NCI-H748 (cell line): ENCODE results near the gene HSPA8.
A peak's percentile ranks its signal among the peaks of the same experiment; 100 is the strongest.
"Not testable (repeated sequence)": the region's sequence is repeated elsewhere in the genome, so short reads cannot be mapped to it uniquely, and the experiment has no call there.

ENCODE experiments used
- DNase-seq: peaks from one replicate; lab custom pipeline; 2025; ENCODE audit not compliant: unreplicated experiment; lab: John Stamatoyannopoulos, UW

Gene HSPA8

DNA sequence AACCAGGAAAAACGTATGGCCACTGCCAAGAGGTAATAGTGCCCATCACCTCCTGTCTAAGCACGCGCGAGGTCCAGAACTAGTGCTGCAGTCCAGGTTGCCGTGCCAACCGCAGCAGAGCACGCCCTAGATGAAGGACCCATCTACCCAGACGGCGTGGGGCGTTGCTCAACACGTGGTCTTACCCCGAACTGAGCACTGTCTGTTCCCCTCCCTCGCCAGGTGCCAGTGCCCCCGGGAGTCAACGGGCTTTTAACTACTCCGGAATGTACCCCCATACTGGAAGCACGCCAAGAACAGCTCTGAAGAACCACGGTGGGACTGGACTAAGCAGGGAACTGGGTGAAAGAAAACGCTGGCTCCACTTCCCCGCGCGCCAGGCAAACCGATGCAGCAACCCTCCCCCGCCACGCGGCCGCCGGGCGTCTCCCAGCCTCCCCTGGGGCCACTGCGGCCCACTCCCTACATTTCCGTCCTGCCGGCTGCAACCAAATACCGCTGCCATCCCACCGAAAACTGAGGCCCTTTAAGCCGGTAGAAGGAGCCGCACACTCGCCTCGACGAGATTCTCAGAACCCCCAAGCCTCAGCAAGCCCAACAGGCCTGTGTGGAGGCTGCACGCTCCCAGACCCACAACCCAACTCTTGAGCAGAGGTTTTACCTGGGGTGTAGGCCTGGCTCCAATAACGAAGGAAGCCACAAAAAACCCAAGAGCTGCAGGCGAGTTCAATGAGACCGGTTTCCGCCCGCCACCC, at the start of gene HSPA8:
TSS of gene HSPA8 (minus strand) at position 734 of the 755 bp plus-strand sequence. CDS start 812 bp downstream, outside the sequence.
- peak; percentile 81 for DNase-seq

DNA sequence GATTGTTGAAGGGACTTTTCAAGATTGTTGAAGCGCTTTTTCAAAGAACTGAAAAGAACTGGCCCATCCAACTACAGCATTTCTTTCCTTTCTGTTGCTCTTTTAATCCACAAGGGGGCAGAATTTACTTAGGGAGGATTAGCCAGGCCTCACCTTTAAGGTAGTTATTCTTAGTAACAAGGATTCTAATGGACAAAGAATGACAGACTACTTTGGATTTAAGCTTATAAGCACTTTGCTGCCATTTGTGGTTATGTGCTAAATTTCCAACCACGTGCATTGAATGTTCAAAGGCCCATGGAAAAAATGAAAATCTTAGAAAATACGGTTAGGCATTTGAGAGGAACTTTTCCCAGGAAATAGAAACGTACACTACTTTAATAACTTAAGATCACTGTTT, 49.5 kb upstream of the HSPA8 start:
- DNase-seq: peak; percentile 45

DNA sequence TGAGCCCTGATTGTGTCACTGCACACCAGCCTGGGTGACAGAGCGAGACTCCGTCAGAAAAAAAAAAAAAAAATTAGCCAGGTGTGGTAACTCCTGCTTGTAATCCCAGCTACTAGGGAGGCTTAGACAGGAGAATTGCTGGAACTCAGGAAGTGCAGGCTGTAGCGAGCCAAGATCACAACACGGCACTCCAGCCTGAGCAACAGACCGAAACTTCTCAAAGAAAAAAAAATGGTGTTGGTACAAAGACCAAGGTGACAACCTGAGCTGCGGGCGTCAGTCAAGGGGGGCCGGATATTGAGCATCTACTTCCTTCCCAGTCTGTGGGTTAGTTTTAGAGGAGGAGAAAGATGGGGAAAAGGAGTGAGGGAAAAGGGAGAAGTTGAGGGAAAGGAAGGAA, 48.5 kb upstream of the HSPA8 start:
- no peak for DNase-seq

DNA sequence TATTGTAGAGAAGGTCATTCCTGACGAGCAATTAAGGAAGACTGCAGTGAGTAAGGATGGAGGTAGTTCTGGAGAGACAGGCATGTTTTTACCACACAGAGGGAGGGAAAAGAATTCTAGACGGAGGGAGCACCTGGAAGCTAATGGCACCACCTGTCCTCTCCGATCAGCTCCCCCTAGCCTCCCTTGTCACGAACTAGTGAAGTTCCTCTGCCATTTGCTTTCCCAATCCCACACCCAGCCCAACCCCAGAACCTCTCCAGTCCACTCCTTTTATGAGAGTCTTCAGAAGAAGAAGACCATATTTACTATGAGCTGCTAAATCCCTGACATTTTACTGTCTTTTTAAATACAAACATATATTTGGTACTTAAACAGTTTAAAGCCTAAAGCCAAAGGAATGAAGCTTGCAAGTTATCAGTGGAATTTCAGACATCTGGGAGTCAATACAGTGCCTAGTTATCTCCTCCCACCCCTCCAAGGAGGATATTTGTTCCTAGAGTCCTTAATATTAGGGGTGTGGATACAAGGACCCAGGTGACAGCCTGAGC, 46.1 kb upstream of the HSPA8 start:
- DNase-seq: peak; percentile 4

DNA sequence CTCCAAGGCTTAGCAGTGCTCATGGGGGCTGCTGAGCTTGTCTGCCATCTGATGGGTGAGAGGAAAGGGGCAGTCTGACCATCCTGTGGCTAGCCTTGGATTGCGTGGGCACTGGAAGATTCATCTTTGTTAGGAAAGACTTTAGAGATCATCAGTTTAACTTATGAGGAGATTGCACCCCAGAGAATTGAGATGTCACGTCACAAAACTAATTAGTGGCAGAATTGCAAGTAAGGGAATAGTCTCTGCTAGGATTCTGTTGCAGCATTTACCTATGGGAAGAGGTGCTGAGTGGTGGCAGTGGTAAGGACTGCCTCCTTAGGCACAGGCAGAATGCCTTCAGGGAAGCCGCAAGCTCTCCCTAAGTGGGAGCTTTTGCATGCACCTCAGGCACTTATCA, 42.8 kb upstream of the HSPA8 start:
- DNase-seq: no peak

DNA sequence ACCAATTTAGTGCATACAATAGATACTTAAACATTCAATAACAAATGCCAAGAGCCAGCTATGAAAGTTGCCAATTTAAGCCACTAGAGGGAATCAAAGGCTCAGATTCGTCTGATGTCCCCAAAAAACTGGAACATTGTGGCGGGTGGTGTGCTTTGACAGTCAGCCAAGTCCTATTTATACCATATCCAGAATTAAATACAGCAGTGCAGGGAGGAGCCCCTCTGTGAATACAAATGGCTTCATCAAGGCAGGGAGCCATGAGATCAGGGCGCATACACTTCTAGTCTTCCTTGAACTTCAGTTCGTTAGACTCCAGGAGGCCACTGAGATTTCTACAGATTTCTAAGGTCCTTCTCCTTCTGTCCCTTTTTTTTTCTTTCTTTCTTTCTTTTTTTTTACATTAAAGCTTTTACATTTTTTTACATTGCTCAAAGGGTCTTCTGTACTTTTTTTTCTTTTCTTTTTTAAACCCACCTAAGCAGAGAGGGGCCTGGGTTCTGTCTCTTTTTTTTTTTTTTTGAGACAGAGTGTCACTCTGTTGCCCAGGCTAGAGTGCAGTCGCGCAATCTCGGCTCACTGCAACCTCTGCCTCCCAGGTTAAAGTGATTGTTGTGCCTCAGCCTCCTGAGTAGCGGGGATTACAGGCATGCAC, 41.5 kb upstream of the HSPA8 start:
- DNase-seq: peak; percentile 75

DNA sequence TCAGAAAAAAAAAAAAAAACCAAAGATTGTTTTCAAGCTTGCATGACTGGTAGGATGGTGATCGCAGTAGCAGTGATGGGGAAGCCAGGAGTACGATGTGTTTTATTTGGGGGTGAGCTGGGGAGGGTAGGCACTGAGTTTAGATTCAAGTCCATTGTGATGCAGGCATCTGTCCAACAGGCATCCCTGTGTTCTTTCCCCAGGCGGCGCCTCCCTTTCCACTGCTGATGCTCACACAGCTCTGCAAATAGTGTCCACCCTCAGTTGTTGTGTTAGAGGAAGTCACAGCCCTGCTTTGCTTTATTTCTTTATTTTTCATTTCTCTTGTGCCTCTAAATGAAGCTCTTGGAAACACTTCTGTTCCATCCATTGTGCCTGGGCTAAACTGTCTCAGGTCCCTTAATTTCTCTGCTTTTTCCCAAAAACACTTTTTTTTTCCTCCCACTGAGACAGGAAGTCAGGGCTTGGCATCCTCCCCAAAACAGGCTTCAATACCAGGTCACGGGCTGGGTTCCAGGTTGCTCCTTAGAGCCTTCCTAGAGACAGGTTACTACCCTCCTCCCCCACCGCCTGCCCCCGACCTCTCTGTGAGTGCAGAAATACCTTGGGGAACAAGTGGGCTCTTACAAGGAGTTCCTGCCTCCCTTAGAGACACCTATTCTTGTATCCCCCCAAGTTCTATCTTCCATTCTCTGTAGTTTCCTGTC, 38.6 kb upstream of the HSPA8 start:
- no peak for DNase-seq

DNA sequence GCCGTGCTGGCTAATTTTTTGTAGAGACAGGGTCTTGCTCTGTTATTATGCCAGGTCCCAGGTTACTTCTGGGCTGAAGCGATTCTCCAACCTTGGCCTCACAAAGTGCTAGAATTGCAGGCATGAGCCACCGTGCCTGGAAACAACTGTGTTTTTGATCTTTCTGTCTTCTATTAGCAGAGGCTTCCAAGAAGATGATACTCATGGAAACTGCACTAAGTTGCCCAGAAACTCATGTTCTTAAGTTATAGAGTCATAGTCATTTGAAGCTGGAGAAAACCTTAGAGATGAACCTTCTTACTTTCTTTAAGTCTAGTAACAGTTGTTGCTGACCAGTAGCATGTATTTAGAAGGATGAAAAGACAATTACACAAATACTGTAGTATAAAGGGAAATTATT, 37.1 kb upstream of the HSPA8 start:
- no peak for DNase-seq

GRCh38 chr11:123093739-123094138, 31.8 kb upstream of the HSPA8 start:
- no peak for DNase-seq

- no peak for DNase-seq
Measured at GRCh38 chr11:123091506-123091905, 29.6 kb upstream of the HSPA8 start.

DNA sequence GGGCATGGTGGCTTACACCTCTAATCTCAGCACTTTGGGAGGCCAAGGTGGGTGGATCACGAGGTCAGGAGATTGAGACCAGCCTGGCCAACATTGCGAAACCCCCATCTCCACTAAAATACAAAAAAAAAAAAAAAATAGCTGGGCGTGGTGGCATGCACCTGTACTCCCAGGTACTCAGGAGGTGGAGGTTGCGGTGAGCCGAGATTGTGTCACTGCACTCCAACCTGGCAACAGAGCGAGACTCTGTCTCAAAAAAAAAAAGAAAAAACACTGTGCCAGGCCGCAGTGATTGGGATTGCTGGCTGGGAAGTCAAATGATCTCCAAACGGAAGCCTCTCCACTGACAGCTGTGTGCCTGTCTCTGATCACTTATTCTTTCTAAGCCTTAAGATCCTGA, 28.2 kb upstream of the HSPA8 start:
- not testable (repeated sequence) for DNase-seq

DNA sequence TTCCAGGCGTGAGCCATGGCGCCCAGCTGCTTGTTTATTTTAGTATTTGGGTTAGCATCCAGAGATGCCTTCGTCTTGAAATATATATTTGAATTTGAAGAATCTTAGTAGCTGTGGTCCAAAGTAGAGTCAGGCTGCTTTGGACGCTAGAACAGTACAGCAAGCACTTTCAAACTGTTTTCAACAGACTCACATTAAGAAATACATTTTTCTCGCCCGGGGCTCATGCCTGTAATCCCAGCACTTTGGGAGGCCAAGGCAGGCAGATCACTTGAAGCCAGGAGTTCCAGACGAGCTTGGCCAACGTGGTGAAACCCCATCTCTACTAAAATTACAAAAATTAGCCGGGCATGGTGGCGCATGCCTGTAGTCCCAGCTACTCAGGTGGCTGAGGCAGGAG, 27.0 kb upstream of the HSPA8 start:
- DNase-seq: not testable (repeated sequence)

DNA sequence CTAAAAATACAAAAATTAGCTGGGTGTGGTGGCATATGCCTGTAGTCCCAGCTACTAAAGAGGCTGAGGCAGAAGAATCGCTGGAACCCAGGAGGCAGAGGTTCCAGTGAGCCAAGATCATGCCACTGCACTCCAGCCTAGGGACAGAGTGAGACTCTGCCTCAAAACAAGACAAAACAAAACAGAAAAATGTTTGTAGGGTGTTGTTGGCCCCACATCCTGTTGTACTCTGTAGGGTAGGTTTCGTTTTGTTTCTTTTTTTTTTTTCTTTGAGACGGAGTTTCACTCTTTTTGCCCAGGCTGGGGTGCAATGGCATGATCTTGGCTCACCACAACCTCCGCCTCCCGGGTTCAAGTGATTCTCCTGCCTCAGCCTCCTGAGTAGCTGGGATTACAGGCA, 25.7 kb upstream of the HSPA8 start:
- not testable (repeated sequence) for DNase-seq

- DNase-seq: no peak
Measured at GRCh38 chr11:123086305-123086704, 24.4 kb upstream of the HSPA8 start.

GRCh38 chr11:123085497-123085896, 23.6 kb upstream of the HSPA8 start:
- DNase-seq: no peak

GRCh38 chr11:123084454-123084853, 22.5 kb upstream of the HSPA8 start:
- DNase-seq: no peak

- DNase-seq: peak; percentile 68
Measured at GRCh38 chr11:123083623-123084029, 21.7 kb upstream of the HSPA8 start.

GRCh38 chr11:123082977-123083376, 21.0 kb upstream of the HSPA8 start:
- DNase-seq: no peak

- DNase-seq: no peak
Measured at GRCh38 chr11:123080015-123080414, 18.1 kb upstream of the HSPA8 start.

DNA sequence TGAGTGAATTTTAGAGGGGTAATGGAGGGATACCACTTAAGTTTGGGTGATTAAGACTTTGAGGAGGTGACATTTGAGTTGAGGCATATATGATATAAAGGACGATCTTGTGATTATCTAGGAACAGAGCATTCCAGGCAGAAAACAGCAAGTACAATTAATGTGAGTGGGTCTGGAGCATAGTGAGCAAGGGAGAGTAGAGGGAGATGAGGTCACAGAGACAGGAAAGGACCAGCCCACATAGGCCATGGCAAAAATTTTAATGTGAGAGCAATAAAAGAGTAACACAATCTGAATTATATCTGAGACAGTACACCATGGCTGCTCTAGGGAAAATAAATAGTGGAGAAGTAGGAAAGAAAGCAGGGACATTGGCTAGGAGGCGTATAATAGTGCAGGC, 14.5 kb upstream of the HSPA8 start:
- DNase-seq: no peak

DNA sequence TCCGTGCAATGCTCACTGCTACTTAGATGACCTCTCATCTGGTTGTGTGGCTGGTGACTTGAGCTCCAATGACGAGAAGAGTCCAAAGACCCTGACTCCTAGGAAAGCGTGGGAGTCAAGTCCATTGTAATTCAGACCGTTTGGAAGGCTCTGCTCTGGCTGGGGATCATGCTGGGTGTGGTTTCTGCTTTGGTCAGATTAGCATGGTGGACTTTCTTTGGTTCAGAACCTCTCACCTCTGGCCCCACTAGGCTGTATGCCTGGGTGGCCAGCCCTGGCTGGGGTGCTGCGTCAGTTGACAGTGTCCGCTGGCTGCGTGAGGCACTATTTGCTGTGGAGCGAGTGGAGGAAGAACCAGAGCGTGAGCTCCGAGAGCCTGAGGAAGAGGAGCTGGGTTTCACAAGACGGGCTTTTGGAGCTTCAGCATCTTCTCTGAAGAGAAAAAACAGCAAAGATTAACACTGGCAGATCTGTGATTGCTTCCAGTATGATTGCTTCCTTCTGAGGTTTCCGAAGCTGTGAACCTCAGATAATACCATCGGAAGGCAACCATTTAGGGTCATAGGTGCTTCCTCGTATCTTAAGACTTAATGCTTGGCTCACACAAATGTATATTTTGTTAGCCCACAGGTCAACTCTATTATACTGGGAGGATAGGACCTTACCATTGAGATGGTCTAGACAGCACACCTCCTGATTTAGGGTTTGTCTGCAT, 11.6 kb upstream of the HSPA8 start:
- no peak for DNase-seq
